BE2C (cell line): ENCODE results near the gene JTB.

Experiments used
- DNase-seq: peaks from one replicate; pipeline ENCODE4 v3.0.0-alpha.2; 2020
- H3K27me3 ChIP-seq: fragments of 250-450 bp; sonication (Bioruptor Pico); 2 replicates; pipeline ENCODE4 v1.5.1; 2020; ENCODE audit warnings: mild to moderate bottlenecking
- H3K36me3 ChIP-seq: fragments of 250-450 bp; sonication (Bioruptor Pico); 2 replicates; pipeline ENCODE4 v1.5.1; 2020; ENCODE audit warnings: mild to moderate bottlenecking
- H3K4me1 ChIP-seq: fragments of 250-450 bp; sonication (Bioruptor Pico); 2 replicates; pipeline ENCODE4 v1.5.1; 2020
- H3K4me3 ChIP-seq: 2 replicates; pipeline ENCODE4 v1.5.1; 2011; ENCODE audit warnings: low read depth, low read length
- H3K9me3 ChIP-seq: fragments of 250-450 bp; sonication (Bioruptor Pico); 2 replicates; pipeline ENCODE4 v1.5.1; 2020
- CTCF ChIP-seq: IDR thresholded peaks from 2 replicates; pipeline ENCODE4 v1.5.1; 2012; ENCODE audit warnings: mild to moderate bottlenecking, low read depth, low read length

The JTB gene

GRCh38 chr1:153978274-153978909 is 918 bp upstream of the JTB start:
- no peak for TF ChIP-seq CTCF
- Histone ChIP-seq H3K4me1 (no peaks in the 10 kb centered on the region), H3K36me3 (peaks cover 25% of the 10 kb centered on the region), H3K4me3 (peak overlapping the region; percentile 94), H3K27me3 (no peaks in the 10 kb centered on the region), H3K9me3 (no peaks in the 10 kb centered on the region)
- DNase-seq: no peak

GRCh38 chr1:153976819-153977249 is 640 bp downstream of the JTB start:
- Histone ChIP-seq H3K4me1 (no peaks in the 10 kb centered on the region), H3K36me3 (peaks cover 25% of the 10 kb centered on the region), H3K4me3 (peak overlapping the region; percentile 94), H3K27me3 (no peaks in the 10 kb centered on the region), H3K9me3 (no peaks in the 10 kb centered on the region)
- no peak for DNase-seq
- TF ChIP-seq CTCF: no peak

- no peaks in the 10 kb centered on the region for H3K4me1 ChIP-seq
- H3K36me3 ChIP-seq: peaks cover 25% of the 10 kb centered on the region
These were observed 3.9 kb downstream of the JTB start for GRCh38 chr1:153973525-153973924.

GRCh38 chr1:153973071-153973470 is 4.4 kb downstream of the JTB start:
- no peak for TF ChIP-seq CTCF
- no peak overlapping the region for H3K4me3 ChIP-seq
- H3K36me3 ChIP-seq: peaks cover 25% of the 10 kb centered on the region
- H3K27me3 ChIP-seq: no peaks in the 10 kb centered on the region
- no peaks in the 10 kb centered on the region for H3K4me1 ChIP-seq
- no peak for DNase-seq
- H3K9me3 ChIP-seq: no peaks in the 10 kb centered on the region

More at GRCh38 chr1:153973525-153973924, 3.9 kb downstream of the JTB start:
- DNase-seq: no peak
- TF ChIP-seq CTCF: no peak
- no peaks in the 10 kb centered on the region for H3K27me3 ChIP-seq
- no peak overlapping the region for H3K4me3 ChIP-seq
- H3K9me3 ChIP-seq: no peaks in the 10 kb centered on the region

GRCh38 chr1:153970346-153970745 is 7.1 kb downstream of the JTB start:
- no peaks in the 10 kb centered on the region for H3K9me3 ChIP-seq
- H3K36me3 ChIP-seq: peaks cover 17% of the 10 kb centered on the region
- H3K27me3 ChIP-seq: no peaks in the 10 kb centered on the region
- H3K4me3 ChIP-seq: no peak overlapping the region
- no peak for DNase-seq
- no peak for TF ChIP-seq CTCF
- H3K4me1 ChIP-seq: no peaks in the 10 kb centered on the region

GRCh38 chr1:153968972-153969371 is 8.5 kb downstream of the JTB start:
- no peaks in the 10 kb centered on the region for H3K9me3 ChIP-seq
- no peak for DNase-seq
- H3K4me3 ChIP-seq: peak overlapping the region; percentile 85
- no peaks in the 10 kb centered on the region for H3K27me3 ChIP-seq
- H3K4me1 ChIP-seq: no peaks in the 10 kb centered on the region
- H3K36me3 ChIP-seq: peaks cover 5% of the 10 kb centered on the region
- no peak for TF ChIP-seq CTCF
